ENCODE results near the gene KIF2C.

- TF ChIP-seq, protein P1, sequence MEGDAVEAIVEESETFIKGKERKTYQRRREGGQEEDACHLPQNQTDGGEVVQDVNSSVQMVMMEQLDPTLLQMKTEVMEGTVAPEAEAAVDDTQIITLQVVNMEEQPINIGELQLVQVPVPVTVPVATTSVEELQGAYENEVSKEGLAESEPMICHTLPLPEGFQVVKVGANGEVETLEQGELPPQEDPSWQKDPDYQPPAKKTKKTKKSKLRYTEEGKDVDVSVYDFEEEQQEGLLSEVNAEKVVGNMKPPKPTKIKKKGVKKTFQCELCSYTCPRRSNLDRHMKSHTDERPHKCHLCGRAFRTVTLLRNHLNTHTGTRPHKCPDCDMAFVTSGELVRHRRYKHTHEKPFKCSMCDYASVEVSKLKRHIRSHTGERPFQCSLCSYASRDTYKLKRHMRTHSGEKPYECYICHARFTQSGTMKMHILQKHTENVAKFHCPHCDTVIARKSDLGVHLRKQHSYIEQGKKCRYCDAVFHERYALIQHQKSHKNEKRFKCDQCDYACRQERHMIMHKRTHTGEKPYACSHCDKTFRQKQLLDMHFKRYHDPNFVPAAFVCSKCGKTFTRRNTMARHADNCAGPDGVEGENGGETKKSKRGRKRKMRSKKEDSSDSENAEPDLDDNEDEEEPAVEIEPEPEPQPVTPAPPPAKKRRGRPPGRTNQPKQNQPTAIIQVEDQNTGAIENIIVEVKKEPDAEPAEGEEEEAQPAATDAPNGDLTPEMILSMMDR (IDR thresholded peaks at IDR 0.05 in 8 of 11, conservative IDR thresholded peaks at IDR 0.05 in 3 of 11): no peak
- TF ChIP-seq POLR2A (IDR thresholded peaks at IDR 0.05): no peak
- no peak for TF ChIP-seq POLR2AphosphoS5 (IDR thresholded peaks at IDR 0.05)
Observed at GRCh38 chr1:44812822-44813543, 73.3 kb downstream of the KIF2C start.

All from spleen (tissue), 7 donors.